Prostate gland (tissue), 2 donors: ENCODE data around the gene CAPN13.

Experiments
- POLR2AphosphoS5 ChIP-seq: sonication (generic); formaldehyde crosslinking; IDR thresholded peaks from one replicate; pipeline ENCODE4 v1.6.1; 2017; ENCODE audit warnings: antibody characterized with exemption
- TF ChIP-seq, protein P1 (sequence below), 4 experiments: fragments of 200-600 bp in 2 of 4; fragments of 450-650 bp in 2 of 4; sonication (generic) in 2 of 4; IDR thresholded peaks; 1 replicate in 3 of 4; 2 replicates in 1 of 4; pipeline ENCODE4 v1.5.1; 2016 to 2019; ENCODE audit warnings: antibody characterized with exemption in 4 of 4, mild to moderate bottlenecking in 2 of 4, moderate library complexity in 2 of 4

DNA sequence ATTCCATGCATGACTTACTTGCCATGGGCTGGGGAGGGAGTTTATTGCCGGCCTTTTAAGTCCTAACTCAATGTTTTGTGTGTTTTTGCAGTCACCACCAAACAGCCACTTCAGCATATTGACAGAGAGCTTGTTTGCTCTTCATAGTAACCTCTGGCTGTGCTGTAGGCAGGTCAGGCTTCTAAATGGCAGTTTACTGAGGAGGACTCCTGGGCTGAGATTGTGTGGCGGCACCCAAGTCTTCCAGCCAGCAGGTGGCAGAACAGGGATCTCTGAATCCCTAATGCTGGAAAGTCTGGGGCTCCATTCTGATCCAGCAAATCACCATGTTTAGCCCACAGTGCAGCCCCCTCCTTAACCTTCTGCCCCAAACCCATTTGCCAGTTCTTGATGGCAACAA is 121.2 kb downstream of the CAPN13 start:
- TF ChIP-seq, protein P1, sequence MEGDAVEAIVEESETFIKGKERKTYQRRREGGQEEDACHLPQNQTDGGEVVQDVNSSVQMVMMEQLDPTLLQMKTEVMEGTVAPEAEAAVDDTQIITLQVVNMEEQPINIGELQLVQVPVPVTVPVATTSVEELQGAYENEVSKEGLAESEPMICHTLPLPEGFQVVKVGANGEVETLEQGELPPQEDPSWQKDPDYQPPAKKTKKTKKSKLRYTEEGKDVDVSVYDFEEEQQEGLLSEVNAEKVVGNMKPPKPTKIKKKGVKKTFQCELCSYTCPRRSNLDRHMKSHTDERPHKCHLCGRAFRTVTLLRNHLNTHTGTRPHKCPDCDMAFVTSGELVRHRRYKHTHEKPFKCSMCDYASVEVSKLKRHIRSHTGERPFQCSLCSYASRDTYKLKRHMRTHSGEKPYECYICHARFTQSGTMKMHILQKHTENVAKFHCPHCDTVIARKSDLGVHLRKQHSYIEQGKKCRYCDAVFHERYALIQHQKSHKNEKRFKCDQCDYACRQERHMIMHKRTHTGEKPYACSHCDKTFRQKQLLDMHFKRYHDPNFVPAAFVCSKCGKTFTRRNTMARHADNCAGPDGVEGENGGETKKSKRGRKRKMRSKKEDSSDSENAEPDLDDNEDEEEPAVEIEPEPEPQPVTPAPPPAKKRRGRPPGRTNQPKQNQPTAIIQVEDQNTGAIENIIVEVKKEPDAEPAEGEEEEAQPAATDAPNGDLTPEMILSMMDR (IDR thresholded peaks at IDR 0.05) = no peak
- no peak for TF ChIP-seq POLR2AphosphoS5
